Measurements from ENCODE around the gene TLE5. TPM values are rescaled to one million over a fixed set of nuclear protein-coding genes. Genes with fewer than 3 reads are reported as not detected.
A peak's percentile ranks its signal among the peaks of the same experiment; 100 is the strongest.

TLE5 gene
- total and polyA plus RNA-seq, 9 of the 15 experiments (the other 6 are each of a cell fraction or from before 2014, with no cell fraction given): 2.0 to 347 (median 235) TPM

DNA sequence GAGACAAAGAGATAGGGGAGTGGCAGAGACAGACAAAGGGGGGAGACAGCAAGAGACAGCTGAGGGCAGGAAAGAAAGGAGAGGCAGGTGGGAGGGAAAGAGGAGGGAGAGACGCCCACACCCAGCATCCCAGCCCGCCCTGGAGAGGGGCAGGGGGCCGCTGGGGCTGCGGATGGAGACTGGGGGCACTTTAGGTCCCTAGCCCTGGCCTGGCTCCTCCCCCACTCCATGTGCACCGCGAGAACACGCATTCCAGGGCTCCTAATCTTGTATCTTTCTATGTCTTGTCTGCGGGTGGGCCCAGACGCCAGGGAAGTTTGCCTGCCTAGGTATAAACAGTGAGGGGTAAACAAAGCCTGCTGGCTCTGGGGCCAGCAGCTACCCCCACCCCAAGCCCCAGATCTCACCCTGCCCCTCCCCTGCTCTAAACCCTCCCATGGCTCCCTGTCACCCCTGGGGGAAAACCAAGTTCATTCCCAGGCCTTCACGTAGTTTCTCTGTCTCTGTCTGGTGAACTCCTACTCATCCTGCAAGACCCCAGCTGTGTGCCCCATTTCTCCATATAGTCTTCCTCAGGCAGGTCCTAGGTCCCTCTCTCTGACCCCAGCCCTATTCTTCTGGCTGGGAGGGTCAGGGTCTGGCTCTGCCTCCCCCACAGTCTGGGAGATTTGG lies 5.7 kb downstream of the TLE5 start:
- intact Hi-C loops (cut with micrococcal nuclease) (no loop called here), in situ Hi-C loops (cut with MboI) (no loop called here)
- 0 out of 3 replicates have a peak overlapping the region, but pooled peaks have one; percentile 22 for H3K27ac ChIP-seq (ENCODE audit: extremely low read depth, low read depth, low read length)
- H3K27me3 ChIP-seq (ENCODE audit: control insufficient read depth in 2 of 2, insufficient read depth in 2 of 2, low read length in 2 of 2): no peaks in the 10 kb centered on the region
- H3K9me3 ChIP-seq (replicated peaks; ENCODE audit: control insufficient read depth, insufficient read depth, low read depth, low read length): no peaks in the 10 kb centered on the region
- H3K4me3 ChIP-seq: no peak overlapping the region
- no peak overlapping the region for H2AFZ ChIP-seq (ENCODE audit: low read depth, low read length)
- POLR2A ChIA-PET: interaction anchor here (1.4 kb wide), 1 partner anchor 20 kb away, joined by 5 read pairs; no protein-coding TSS in a partner anchor
- 0 out of 2 replicates have a peak, but pooled peaks cover 3% of the 10 kb centered on the region for H4K20me1 ChIP-seq (replicated peaks; ENCODE audit: control insufficient read depth, insufficient read depth, low read length)
- no peak for ATAC-seq
- CTCF ChIA-PET (ENCODE audit: low intra/inter-chr PET ratio): no interaction called here
- no peak for FAIRE-seq
- WGBS (ENCODE audit: insufficient coverage, low coverage, missing lambda C conversion rate): 53% methylated on average over 3 of the region's 10 CpGs
- H3K4me2 ChIP-seq (ENCODE audit: insufficient read depth, low read length): no peak overlapping the region
- H3K4me1 ChIP-seq (replicated peaks in 1 of 2; ENCODE audit: control insufficient read depth in 2 of 2, insufficient read depth in 2 of 2, low read length in 2 of 2): peaks cover 27 to 61% of the 10 kb centered on the region in 2 experiments
- H3K36me3 ChIP-seq (ENCODE audit: control insufficient read depth, insufficient read depth, low read length): peaks cover 79% of the 10 kb centered on the region
- H3K79me2 ChIP-seq (ENCODE audit: control insufficient read depth, insufficient read depth, low read length): peaks cover 41% of the 10 kb centered on the region
- no peaks in the 10 kb centered on the region for H3K9me1 ChIP-seq (ENCODE audit: control insufficient read depth, insufficient read depth, low read length)
- H3K9ac ChIP-seq (ENCODE audit: insufficient read depth in 1 of 2, low read depth in 2 of 2, low read length in 2 of 2): peak overlapping the region in 1 of 2 experiments; percentile 77; a peak in 2 of 4 replicates
- peak in 1 of 4 experiments; percentile 30 for DNase-seq (ENCODE audit: extremely low read depth in 1 of 4, low spot score in 3 of 4)
- TF ChIP-seq EGR1 (conservative IDR thresholded peaks at IDR 0.05) (0 out of 2 replicates have a peak, but pooled peaks have one; percentile 9), PCBP1 (IDR thresholded peaks at IDR 0.05; ENCODE audit: low read depth, low read length, poor library complexity, severe bottlenecking) (peak; percentile 45), POLR2A (conservative IDR thresholded peaks at IDR 0.05) (0 out of 2 replicates have a peak, but pooled peaks have one; percentile 24), ESRRB (CRISPR knock-in tag; IDR thresholded peaks at IDR 0.05; ENCODE audit: borderline replicate concordance) (no peak), RBM39 (optimal IDR thresholded peaks at IDR 0.05; ENCODE audit: low read depth, low read length) (no peak), SRSF9 (IDR thresholded peaks at IDR 0.05; ENCODE audit: borderline replicate concordance, low read depth, low read length) (no peak), ARID1B (IDR thresholded peaks at IDR 0.05) (no peak)
- TF ChIP-seq, protein P1, sequence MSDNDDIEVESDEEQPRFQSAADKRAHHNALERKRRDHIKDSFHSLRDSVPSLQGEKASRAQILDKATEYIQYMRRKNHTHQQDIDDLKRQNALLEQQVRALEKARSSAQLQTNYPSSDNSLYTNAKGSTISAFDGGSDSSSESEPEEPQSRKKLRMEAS (CRISPR knock-in tag; IDR thresholded peaks at IDR 0.05): no peak
- BruUV-seq (replicated peaks): no TSS peak

Measured in K562 (cell line).